Pons (tissue), 1 donor: Measurements from ENCODE around the gene RFFL.
"Not testable (repeated sequence)": the region's sequence is repeated elsewhere in the genome, so short reads cannot be mapped to it uniquely, and the experiment has no call there.

ENCODE experiments used
- DNase-seq: peaks from one replicate; pipeline ENCODE4 v3.0.0-alpha.2; 2016; ENCODE audit warnings: low spot score

RFFL gene

GRCh38 chr17:35006345-35006744 is 57.2 kb downstream of the RFFL start:
- DNase-seq: no peak

- no peak for DNase-seq
Observed at GRCh38 chr17:35003778-35004177, 59.7 kb downstream of the RFFL start.

- no peak for DNase-seq
Observed at GRCh38 chr17:35002876-35003551, 60.5 kb downstream of the RFFL start.

GRCh38 chr17:35001549-35001948 is 62.0 kb downstream of the RFFL start:
- DNase-seq: no peak

GRCh38 chr17:35000965-35001364 is 62.5 kb downstream of the RFFL start:
- not testable (repeated sequence) for DNase-seq

- no peak for DNase-seq
Observed at GRCh38 chr17:34999456-34999855, 64.1 kb downstream of the RFFL start.

- peak; percentile 90 for DNase-seq
Observed at GRCh38 chr17:34998205-34998604, 65.3 kb downstream of the RFFL start.

- no peak for DNase-seq
Observed at GRCh38 chr17:34997355-34997862, 66.1 kb downstream of the RFFL start.

GRCh38 chr17:34996422-34997285 is 66.9 kb downstream of the RFFL start:
- DNase-seq: no peak

- no peak for DNase-seq
Observed at GRCh38 chr17:34993031-34993430, 70.5 kb downstream of the RFFL start.

GRCh38 chr17:34991606-34992005 is 71.9 kb downstream of the RFFL start:
- no peak for DNase-seq

- DNase-seq: no peak
Observed at GRCh38 chr17:34990921-34991365, 72.6 kb downstream of the RFFL start.

- no peak for DNase-seq
Observed at GRCh38 chr17:34989473-34989872, 74.0 kb downstream of the RFFL start.

GRCh38 chr17:34988644-34989043 is 74.9 kb downstream of the RFFL start:
- no peak for DNase-seq

GRCh38 chr17:34987232-34987631 is 76.3 kb downstream of the RFFL start:
- DNase-seq: no peak

GRCh38 chr17:34981538-34982241 is 81.8 kb downstream of the RFFL start:
- DNase-seq: no peak

GRCh38 chr17:34980681-34981537 is 82.6 kb downstream of the RFFL start:
- DNase-seq: peak; percentile 55

GRCh38 chr17:34980353-34980680 is 83.2 kb downstream of the RFFL start, which contains the start of gene LIG3:
LIG3 (plus strand) TSS chr17:34980512; CDS start chr17:34983006, 2,494 bp downstream.
- DNase-seq: peak; percentile 90

GRCh38 chr17:34979650-34980352 is 83.7 kb downstream of the RFFL start:
- no peak for DNase-seq

- no peak for DNase-seq
Observed at GRCh38 chr17:34979153-34979552, 84.4 kb downstream of the RFFL start.
